B cell (primary cell): Measurements from ENCODE around the gene TXNDC17.
"Not testable (repeated sequence)": the region's sequence is repeated elsewhere in the genome, so short reads cannot be mapped to it uniquely, and the experiment has no call there.

Source experiments
- EZH2 ChIP-seq: IDR thresholded peaks from 2 replicates; pipeline ENCODE4 v1.6.1; 2012; ENCODE audit warnings: borderline replicate concordance, low read depth, mild to moderate bottlenecking, moderate library complexity, low read length; ENCODE audit not compliant: insufficient read depth, poor library complexity, severe bottlenecking
- TF ChIP-seq, protein P1 (sequence below): fragments of 200-600 bp; IDR thresholded peaks from one replicate; pipeline ENCODE4 v1.8.0; 2022; ENCODE audit warnings: antibody characterized with exemption, mild to moderate bottlenecking

DNA sequence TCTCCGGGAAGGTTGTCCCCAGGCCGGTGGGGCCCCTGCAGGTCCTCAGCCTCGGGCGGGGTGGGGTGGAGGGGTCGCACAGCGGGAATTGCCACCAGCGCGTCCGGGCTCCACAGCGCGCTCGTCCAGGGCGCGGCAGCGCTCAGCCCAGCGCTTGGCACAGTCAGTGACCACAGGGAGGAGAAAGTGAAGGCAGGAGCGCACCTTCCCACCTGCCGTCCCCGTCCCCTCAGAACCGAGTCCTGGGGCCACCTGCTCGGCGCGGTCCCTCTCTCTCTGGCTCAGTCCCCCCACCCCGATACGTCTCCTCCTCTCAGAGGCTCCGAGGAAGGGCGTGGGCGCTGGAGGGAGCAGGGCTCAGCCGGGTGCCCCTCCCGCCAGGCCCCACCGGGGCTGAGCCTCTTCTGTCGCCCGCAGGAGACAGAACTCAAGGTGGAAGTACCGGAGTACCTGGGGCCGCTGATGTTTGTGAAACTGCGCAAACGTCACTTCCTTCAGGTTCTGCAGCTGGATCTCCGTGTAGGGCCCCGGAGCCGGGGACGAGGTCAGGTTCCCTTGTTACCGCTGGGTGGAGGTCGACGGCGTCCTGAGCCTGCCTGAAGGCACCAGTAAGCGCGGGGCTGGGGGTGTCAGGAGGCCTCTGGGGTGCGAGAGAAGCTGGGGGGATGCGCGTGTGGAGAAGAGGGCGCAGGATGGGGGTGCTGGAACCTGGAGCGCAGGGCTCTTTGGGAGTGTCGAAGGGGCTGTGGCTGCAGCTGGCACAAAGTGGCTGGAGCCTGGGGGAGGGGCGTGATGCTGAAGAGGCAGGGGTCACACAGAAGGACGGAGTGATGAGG is 16.2 kb downstream of the TXNDC17 start:
- TF ChIP-seq, protein P1, sequence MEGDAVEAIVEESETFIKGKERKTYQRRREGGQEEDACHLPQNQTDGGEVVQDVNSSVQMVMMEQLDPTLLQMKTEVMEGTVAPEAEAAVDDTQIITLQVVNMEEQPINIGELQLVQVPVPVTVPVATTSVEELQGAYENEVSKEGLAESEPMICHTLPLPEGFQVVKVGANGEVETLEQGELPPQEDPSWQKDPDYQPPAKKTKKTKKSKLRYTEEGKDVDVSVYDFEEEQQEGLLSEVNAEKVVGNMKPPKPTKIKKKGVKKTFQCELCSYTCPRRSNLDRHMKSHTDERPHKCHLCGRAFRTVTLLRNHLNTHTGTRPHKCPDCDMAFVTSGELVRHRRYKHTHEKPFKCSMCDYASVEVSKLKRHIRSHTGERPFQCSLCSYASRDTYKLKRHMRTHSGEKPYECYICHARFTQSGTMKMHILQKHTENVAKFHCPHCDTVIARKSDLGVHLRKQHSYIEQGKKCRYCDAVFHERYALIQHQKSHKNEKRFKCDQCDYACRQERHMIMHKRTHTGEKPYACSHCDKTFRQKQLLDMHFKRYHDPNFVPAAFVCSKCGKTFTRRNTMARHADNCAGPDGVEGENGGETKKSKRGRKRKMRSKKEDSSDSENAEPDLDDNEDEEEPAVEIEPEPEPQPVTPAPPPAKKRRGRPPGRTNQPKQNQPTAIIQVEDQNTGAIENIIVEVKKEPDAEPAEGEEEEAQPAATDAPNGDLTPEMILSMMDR: not testable (repeated sequence)
- not testable (repeated sequence) for TF ChIP-seq EZH2
